GM21717 (cell line): ENCODE data around the gene AIRE.

ENCODE experiments used
- ATAC-seq: cut with Tn5 transposase; IDR thresholded peaks from one replicate; pipeline ENCODE4 v1.9.1; 2021; ENCODE audit warnings: mild to moderate bottlenecking, moderate library complexity; ENCODE audit not compliant: unreplicated experiment

The AIRE gene

GRCh38 chr21:44322621-44323325, 37.1 kb downstream of the AIRE start:
- no peak for ATAC-seq

- ATAC-seq = no peak
Observed at GRCh38 chr21:44323591-44323990, 37.9 kb downstream of the AIRE start.

GRCh38 chr21:44324106-44324853, 38.6 kb downstream of the AIRE start:
- ATAC-seq = no peak

GRCh38 chr21:44324854-44325107, 39.1 kb downstream of the AIRE start:
- no peak for ATAC-seq

- no peak for ATAC-seq
Observed at GRCh38 chr21:44325386-44326271, 40.0 kb downstream of the AIRE start.

GRCh38 chr21:44326272-44326647, 40.6 kb downstream of the AIRE start:
- ATAC-seq = no peak

- ATAC-seq = no peak
Observed at GRCh38 chr21:44326716-44327602, 41.3 kb downstream of the AIRE start.

- no peak for ATAC-seq
Observed at GRCh38 chr21:44327603-44327974, 41.9 kb downstream of the AIRE start.

GRCh38 chr21:44328242-44328895, 42.7 kb downstream of the AIRE start:
- ATAC-seq = no peak

GRCh38 chr21:44329086-44329889, 43.6 kb downstream of the AIRE start:
- no peak for ATAC-seq

GRCh38 chr21:44329971-44330681, 44.5 kb downstream of the AIRE start:
- no peak for ATAC-seq

- no peak for ATAC-seq
Observed at GRCh38 chr21:44330698-44331097, 45.0 kb downstream of the AIRE start.

GRCh38 chr21:44331209-44331608, 45.5 kb downstream of the AIRE start:
- no peak for ATAC-seq

GRCh38 chr21:44331650-44332307, 46.1 kb downstream of the AIRE start:
- ATAC-seq = no peak

- ATAC-seq = no peak
Observed at GRCh38 chr21:44332383-44332782, 46.7 kb downstream of the AIRE start.

GRCh38 chr21:44332965-44333364, 47.3 kb downstream of the AIRE start:
- no peak for ATAC-seq

- no peak for ATAC-seq
Observed at GRCh38 chr21:44333509-44334328, 48.0 kb downstream of the AIRE start.
